Measurements from ENCODE around the gene TNNT2.

The TNNT2 gene

DNA sequence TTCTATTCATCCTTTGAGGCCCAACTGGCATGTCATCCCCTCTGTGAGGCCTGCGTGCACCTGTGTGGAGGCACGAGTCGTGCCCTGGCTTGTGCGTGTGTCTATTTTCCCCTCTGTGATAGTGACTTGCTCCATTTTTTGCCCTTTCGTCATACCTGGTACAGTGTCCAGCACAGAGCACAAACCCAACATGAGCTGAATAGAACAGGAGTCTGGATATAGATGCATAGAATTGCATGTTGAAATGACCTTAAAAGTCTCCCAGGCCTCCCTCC lies 32.5 kb downstream of the TNNT2 start:
- H3K9me3 ChIP-seq (ENCODE audit: insufficient read depth, low read length) = no peaks in the 10 kb centered on the region

GRCh38 chr1:201344206-201345080 lies 33.0 kb downstream of the TNNT2 start:
- no peak overlapping the region for H3K4me3 ChIP-seq (ENCODE audit: low read length)
- no peak overlapping the region for H3K4me2 ChIP-seq (ENCODE audit: low read length)
- no peaks in the 10 kb centered on the region for H3K4me1 ChIP-seq (ENCODE audit: low read length)
- no peak overlapping the region for H3K27ac ChIP-seq (ENCODE audit: low read length)
- peaks cover 54% of the 10 kb centered on the region for H3K27me3 ChIP-seq (ENCODE audit: low read depth, low read length)
- no peaks in the 10 kb centered on the region for H3K79me2 ChIP-seq (ENCODE audit: low read length)
- no peaks in the 10 kb centered on the region for H3K9me3 ChIP-seq (ENCODE audit: insufficient read depth, low read length)
- no peaks in the 10 kb centered on the region for H3K36me3 ChIP-seq (replicated peaks; ENCODE audit: low read depth, low read length)
- H3K9ac ChIP-seq (ENCODE audit: low read length) = no peak overlapping the region
- TF ChIP-seq EZH2phosphoT487 (IDR thresholded peaks at IDR 0.05; ENCODE audit: low read depth) (no peak), CTCF (IDR thresholded peaks at IDR 0.05; ENCODE audit: low read depth, low read length) (no peak)
- no peaks in the 10 kb centered on the region for H4K20me1 ChIP-seq (ENCODE audit: insufficient read depth, low read length)
- H2AFZ ChIP-seq (ENCODE audit: low read depth, low read length) = no peak overlapping the region

More for the DNA sequence above, 32.5 kb downstream of the TNNT2 start:
- no peak overlapping the region for H3K27ac ChIP-seq (ENCODE audit: low read length)
- no peak overlapping the region for H3K9ac ChIP-seq (ENCODE audit: low read length)
- H2AFZ ChIP-seq (ENCODE audit: low read depth, low read length) = no peak overlapping the region
- H3K36me3 ChIP-seq (replicated peaks; ENCODE audit: low read depth, low read length) = no peaks in the 10 kb centered on the region
- H3K4me1 ChIP-seq (ENCODE audit: low read length) = no peaks in the 10 kb centered on the region
- no peaks in the 10 kb centered on the region for H4K20me1 ChIP-seq (ENCODE audit: insufficient read depth, low read length)
- no peak overlapping the region for H3K4me3 ChIP-seq (ENCODE audit: low read length)
- H3K79me2 ChIP-seq (ENCODE audit: low read length) = no peaks in the 10 kb centered on the region
- peaks cover 51% of the 10 kb centered on the region for H3K27me3 ChIP-seq (ENCODE audit: low read depth, low read length)
- H3K4me2 ChIP-seq (ENCODE audit: low read length) = no peak overlapping the region
- TF ChIP-seq CTCF (IDR thresholded peaks at IDR 0.05; ENCODE audit: low read depth, low read length) = no peak
- no peak for TF ChIP-seq EZH2phosphoT487 (IDR thresholded peaks at IDR 0.05; ENCODE audit: low read depth)

DNA sequence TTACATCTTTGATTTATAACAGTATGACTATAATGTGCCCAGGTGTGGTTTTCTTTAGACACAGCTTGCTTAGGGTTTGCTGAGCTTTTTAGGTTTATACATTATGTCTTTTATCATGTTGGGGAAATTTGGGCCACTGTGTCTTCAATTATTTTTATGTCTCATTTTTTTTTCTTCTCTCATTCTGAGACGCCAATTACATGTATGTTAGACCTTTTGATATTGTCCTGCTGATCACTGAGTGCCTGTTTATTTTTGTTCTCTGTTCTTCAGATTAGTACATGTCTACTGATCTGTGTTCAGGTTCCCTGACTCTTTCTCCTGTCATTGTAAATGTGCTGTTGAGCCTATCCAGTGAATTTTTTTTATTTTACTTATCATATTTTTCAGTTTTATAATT lies 36.1 kb downstream of the TNNT2 start:
- no peak for TF ChIP-seq CTCF (IDR thresholded peaks at IDR 0.05; ENCODE audit: low read depth, low read length)
- TF ChIP-seq EZH2phosphoT487 (IDR thresholded peaks at IDR 0.05; ENCODE audit: low read depth) = no peak

GRCh38 chr1:201336711-201337450 lies 40.6 kb downstream of the TNNT2 start:
- H4K20me1 ChIP-seq (ENCODE audit: insufficient read depth, low read length) = no peaks in the 10 kb centered on the region
- H3K4me3 ChIP-seq (ENCODE audit: low read length) = no peak overlapping the region
- no peaks in the 10 kb centered on the region for H3K9me3 ChIP-seq (ENCODE audit: insufficient read depth, low read length)
- no peaks in the 10 kb centered on the region for H3K4me1 ChIP-seq (ENCODE audit: low read length)
- no peak overlapping the region for H2AFZ ChIP-seq (ENCODE audit: low read depth, low read length)
- TF ChIP-seq EZH2phosphoT487 (IDR thresholded peaks at IDR 0.05; ENCODE audit: low read depth) (no peak), CTCF (IDR thresholded peaks at IDR 0.05; ENCODE audit: low read depth, low read length) (no peak)
- H3K79me2 ChIP-seq (ENCODE audit: low read length) = no peaks in the 10 kb centered on the region
- H3K9ac ChIP-seq (ENCODE audit: low read length) = no peak overlapping the region
- H3K4me2 ChIP-seq (ENCODE audit: low read length) = no peak overlapping the region
- H3K27ac ChIP-seq (ENCODE audit: low read length) = no peak overlapping the region
- peaks cover 30% of the 10 kb centered on the region for H3K27me3 ChIP-seq (ENCODE audit: low read depth, low read length)
- H3K36me3 ChIP-seq (replicated peaks; ENCODE audit: low read depth, low read length) = no peaks in the 10 kb centered on the region

More for the DNA sequence above, 36.1 kb downstream of the TNNT2 start:
- Histone ChIP-seq H3K27me3 (ENCODE audit: low read depth, low read length) (peaks cover 42% of the 10 kb centered on the region), H3K4me2 (ENCODE audit: low read length) (no peak overlapping the region), H3K79me2 (ENCODE audit: low read length) (no peaks in the 10 kb centered on the region), H3K9ac (ENCODE audit: low read length) (no peak overlapping the region), H2AFZ (ENCODE audit: low read depth, low read length) (no peak overlapping the region), H3K4me3 (ENCODE audit: low read length) (no peak overlapping the region), H3K4me1 (ENCODE audit: low read length) (no peaks in the 10 kb centered on the region), H3K36me3 (replicated peaks; ENCODE audit: low read depth, low read length) (no peaks in the 10 kb centered on the region), H4K20me1 (ENCODE audit: insufficient read depth, low read length) (no peaks in the 10 kb centered on the region), H3K9me3 (ENCODE audit: insufficient read depth, low read length) (no peaks in the 10 kb centered on the region), H3K27ac (ENCODE audit: low read length) (no peak overlapping the region)

Data from OCI-LY3 (cell line).